VCaP (cell line): ENCODE measurements around the gene ABLIM1.

Experiments
- H3K27ac ChIP-seq: fragments of 450-650 bp; 2 replicates; pipeline ENCODE4 v1.5.1; 2017
- TF ChIP-seq, protein P1 (sequence below): fragments of 450-650 bp; conservative IDR thresholded peaks from 2 replicates; pipeline ENCODE4 v1.5.1; 2017; ENCODE audit warnings: mild to moderate bottlenecking, moderate library complexity

ABLIM1 gene

DNA sequence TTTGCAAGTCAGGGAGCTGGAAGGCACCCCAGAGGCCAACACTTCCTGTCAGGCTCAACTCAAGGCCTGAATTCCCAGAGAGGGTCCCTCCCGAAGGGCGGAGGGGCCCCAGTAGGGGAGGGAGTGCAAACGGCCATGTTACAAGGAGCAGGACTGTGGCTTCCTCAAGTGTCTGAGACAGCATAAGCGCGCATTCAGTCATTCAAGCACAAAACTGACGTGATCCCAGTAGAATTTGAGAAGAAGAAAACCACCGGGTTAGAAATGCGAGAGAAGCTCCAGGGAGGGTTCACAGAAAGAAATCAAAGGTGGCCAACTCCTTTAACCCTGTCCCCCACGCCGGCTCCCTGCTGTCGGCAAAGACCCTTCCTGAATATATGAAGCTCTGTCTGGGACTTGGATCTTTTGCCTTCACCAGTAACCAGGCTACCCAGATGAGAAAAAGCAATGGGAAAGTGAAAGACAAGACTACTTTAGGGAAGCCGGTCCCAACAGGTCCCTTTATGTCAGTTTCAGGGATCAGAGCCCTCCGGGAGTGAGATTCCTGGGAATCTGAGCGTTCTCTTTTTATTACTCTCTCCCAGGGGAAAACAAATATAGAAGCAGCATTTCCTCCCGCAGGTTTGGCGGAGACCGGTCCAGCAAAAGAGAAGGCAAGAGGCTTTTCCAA, 255.1 kb downstream of the ABLIM1 start:
- TF ChIP-seq, protein P1, sequence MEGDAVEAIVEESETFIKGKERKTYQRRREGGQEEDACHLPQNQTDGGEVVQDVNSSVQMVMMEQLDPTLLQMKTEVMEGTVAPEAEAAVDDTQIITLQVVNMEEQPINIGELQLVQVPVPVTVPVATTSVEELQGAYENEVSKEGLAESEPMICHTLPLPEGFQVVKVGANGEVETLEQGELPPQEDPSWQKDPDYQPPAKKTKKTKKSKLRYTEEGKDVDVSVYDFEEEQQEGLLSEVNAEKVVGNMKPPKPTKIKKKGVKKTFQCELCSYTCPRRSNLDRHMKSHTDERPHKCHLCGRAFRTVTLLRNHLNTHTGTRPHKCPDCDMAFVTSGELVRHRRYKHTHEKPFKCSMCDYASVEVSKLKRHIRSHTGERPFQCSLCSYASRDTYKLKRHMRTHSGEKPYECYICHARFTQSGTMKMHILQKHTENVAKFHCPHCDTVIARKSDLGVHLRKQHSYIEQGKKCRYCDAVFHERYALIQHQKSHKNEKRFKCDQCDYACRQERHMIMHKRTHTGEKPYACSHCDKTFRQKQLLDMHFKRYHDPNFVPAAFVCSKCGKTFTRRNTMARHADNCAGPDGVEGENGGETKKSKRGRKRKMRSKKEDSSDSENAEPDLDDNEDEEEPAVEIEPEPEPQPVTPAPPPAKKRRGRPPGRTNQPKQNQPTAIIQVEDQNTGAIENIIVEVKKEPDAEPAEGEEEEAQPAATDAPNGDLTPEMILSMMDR: no peak
- H3K27ac ChIP-seq: no peak overlapping the region

GRCh38 chr10:114402233-114402632, 255.8 kb downstream of the ABLIM1 start:
- TF ChIP-seq, protein P1: no peak
- H3K27ac ChIP-seq: no peak overlapping the region

GRCh38 chr10:114401195-114401791, 256.8 kb downstream of the ABLIM1 start:
- H3K27ac ChIP-seq: no peak overlapping the region
- TF ChIP-seq, protein P1: no peak

GRCh38 chr10:114400091-114400490, 258.0 kb downstream of the ABLIM1 start:
- H3K27ac ChIP-seq: no peak overlapping the region
- TF ChIP-seq, protein P1: no peak

DNA sequence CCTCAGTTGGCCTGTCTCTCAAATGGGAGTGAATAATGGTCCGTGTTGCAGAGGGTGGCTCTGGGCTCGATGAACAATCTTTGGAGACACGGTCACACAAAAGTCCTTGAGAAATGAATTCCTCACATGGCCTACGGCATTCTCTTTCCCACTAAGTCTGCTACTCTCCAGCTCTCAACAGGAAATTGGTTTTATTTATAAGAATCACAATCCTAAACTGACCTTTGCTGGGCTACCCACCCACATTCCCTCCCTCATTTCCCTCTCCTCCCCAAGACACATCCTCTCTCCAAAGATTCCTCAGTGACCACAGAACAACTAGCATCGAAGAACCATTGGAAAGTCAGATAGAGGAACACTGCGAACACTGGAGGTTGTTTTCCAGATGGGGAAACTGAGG, 258.5 kb downstream of the ABLIM1 start:
- TF ChIP-seq, protein P1: no peak
- H3K27ac ChIP-seq: no peak overlapping the region

- no peak overlapping the region for H3K27ac ChIP-seq
- TF ChIP-seq, protein P1: no peak
Observed at GRCh38 chr10:114398587-114399331, 259.3 kb downstream of the ABLIM1 start.

GRCh38 chr10:114397651-114398145, 260.4 kb downstream of the ABLIM1 start:
- no peak overlapping the region for H3K27ac ChIP-seq
- TF ChIP-seq, protein P1: no peak
